HG02678 (cell line): Measurements from ENCODE around the gene GCNT4.
"Not testable (repeated sequence)": the region's sequence is repeated elsewhere in the genome, so short reads cannot be mapped to it uniquely, and the experiment has no call there.

Source experiments
- ATAC-seq: cut with Tn5 transposase; IDR thresholded peaks from one replicate; pipeline ENCODE4 v1.9.1; 2021; ENCODE audit warnings: mild to moderate bottlenecking, moderate library complexity; ENCODE audit not compliant: unreplicated experiment

Gene GCNT4

DNA sequence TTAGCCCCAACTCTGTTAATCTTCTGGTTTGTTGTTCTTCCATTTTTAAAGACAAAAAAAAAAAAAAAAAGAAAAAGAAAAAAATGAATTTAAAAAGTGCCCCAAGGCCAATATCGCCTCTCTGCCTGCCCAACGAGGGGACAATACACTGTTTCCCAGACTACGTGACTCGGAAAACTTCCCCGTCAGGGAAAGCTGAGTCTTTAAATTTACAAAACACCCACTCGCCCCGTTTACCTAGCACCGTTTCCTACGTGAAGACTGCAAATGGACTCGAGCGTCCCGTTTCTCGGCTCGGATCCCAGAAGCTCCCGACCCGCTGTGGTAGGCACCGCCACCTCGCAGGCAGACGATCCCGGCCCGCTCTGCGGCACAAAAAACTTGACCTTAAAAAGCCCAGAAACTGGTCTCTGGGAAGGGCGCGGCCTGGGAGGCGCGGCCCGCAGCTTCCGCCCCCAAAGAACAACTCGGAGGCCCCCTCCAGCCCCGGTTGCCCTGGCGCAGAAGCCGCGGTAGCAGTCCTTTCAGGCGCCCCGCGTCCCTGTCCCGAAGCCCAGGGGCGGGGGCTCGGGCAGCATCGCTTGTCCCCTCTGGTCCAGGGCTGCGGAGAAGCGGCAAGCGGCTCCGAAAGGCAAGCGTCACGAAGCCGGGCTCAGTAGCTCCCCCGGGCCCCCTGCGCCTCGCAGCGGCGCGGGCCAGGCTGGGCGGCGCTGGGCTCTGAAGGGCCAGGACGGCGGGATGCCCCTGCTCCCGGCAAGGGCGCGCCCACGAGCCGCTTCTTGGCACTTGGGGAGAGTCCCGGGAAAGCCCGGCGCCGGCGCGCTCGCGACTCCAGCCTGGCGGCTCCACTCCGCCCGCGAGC, at the start of gene GCNT4:
GCNT4 (minus strand) TSS at position 367 of the 862 bp plus-strand sequence. CDS start 22,521 bp downstream, outside the sequence.
- no peak for ATAC-seq

DNA sequence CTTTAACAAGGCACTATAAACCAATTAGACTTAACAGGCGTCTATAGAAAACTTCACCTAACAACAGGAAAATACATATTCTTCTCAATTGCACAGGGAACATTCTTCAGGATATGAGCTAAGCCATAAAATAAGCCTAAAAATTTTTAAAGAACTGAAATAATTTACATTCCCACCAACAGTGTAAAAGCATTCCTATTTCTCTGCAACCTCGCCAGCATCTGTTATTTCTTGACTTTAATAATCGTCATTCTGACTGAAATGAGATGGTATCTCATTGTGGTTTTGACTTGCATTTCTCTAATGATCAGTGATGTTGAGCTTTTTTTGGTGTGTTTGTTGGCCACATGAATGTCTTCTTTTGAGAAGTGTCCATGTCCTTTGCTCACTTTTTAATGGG, 43.6 kb upstream of the GCNT4 start:
- ATAC-seq = not testable (repeated sequence)

DNA sequence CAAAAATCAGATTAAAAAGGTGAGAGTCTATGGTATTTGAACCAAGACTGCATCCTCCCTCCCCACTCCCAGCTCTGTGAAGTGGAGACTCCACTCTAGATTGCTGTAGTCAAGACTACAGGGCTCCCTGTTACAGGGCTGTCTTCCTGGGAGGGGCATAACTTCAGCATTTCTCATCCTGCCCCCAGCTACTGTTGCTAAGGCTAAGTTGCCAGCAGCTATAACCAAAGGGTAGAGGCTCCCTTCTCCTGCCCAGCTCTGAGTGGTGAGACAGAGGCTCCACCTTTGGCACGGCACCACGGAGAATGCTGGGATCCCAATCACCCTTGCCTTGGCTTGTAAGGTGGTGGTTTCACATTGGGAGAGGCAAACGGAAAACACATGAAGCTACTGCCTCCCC, 39.2 kb upstream of the GCNT4 start:
- ATAC-seq = no peak

DNA sequence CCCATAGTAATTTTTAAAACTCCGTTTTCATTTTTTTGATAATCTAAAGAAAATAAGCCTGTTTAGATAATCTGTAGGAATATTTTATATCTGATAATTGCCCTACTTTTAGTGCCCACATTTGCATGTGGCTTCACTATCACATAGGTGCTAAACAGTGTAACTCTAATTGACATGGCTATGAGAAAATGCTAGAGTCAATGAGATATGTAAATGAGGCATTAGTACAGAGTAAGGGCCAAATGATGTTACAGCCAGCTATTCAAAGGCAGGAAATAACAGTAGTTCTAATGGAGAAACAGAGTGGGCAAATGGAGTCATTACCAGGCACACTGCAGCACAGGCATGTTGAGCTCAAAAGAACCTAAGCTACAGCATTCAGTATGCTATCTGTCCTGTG, 37.3 kb upstream of the GCNT4 start:
- ATAC-seq = no peak

DNA sequence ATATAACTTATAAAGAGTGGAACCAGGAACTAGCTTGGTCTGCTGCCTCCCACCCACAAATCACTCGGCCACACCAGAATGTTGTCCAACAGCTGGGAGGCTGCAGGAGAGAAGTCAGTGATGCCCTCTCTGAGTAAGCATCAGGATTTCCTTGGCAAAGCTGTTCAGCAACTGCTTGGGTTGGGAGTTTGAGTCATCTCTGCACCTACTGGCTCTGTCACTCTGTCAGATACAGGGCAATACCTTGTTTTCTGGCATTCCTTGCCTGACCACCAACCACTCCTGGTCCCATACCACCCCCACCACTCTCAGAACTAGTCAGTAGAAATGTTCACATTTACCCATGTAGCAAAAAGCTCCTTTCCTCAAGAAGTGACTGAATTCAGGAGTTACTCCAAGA, 36.8 kb upstream of the GCNT4 start:
- ATAC-seq = no peak

DNA sequence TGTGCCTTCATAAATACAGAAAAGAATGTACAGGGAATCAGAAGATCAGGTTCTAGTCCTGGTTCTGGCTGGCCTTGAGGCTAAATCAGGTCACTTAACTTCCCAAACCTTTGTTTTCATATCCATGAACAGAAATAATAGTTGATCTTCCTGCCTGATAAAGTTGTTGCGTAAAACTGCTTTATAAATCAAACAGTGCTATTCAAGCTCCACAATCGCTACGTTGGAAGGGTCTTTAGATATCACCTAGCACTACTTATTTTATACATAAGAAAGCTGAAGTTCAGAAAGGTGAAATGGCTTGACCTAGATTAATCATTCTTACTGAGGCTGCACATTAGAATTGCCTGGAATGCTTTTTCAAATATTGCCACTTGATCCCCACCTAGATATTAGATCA, 36.3 kb upstream of the GCNT4 start:
- ATAC-seq = no peak

- ATAC-seq = no peak
Measured at GRCh38 chr5:75081510-75081909, 29.2 kb upstream of the GCNT4 start.

GRCh38 chr5:75079346-75079745, 27.0 kb upstream of the GCNT4 start:
- not testable (repeated sequence) for ATAC-seq

DNA sequence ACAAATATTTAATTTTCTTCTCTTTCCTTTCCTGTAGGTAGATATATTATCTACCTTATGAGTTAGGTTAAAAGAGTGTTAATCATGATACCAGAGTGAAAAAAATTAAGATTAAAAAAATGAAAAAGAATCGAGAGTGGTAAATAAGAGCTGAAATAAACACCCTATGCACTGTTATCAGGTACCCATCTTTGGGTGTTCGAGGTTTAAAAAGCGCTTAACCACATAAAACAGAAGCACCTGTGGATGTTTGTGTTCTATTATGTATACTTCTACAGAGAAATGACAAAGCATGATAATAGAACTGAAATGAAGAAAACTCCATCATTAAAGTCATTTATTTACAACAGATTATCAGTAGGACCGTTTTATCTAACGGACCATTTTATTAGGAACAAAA, 25.7 kb upstream of the GCNT4 start:
- ATAC-seq = no peak

DNA sequence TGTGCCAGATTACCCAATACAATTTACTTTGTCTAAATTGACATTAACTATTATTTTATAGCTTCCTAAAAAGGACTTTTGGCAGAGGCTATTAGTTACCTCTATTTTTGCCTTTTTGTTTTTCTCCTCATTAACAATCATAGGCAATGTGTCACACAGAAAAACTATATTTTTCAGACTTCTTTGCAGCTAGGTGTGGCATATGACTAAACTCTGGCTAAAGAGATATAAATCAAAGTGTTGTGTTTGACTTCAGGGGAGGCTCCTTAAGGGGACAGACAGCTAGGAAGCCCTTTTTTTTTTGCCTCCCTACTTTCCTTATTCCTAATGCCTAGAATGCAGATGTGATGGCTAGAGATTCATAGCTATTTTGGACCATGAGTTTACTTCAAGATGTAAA, 19.7 kb upstream of the GCNT4 start:
- ATAC-seq = no peak

- ATAC-seq = no peak
Measured at GRCh38 chr5:75071100-75071499, 18.7 kb upstream of the GCNT4 start.

DNA sequence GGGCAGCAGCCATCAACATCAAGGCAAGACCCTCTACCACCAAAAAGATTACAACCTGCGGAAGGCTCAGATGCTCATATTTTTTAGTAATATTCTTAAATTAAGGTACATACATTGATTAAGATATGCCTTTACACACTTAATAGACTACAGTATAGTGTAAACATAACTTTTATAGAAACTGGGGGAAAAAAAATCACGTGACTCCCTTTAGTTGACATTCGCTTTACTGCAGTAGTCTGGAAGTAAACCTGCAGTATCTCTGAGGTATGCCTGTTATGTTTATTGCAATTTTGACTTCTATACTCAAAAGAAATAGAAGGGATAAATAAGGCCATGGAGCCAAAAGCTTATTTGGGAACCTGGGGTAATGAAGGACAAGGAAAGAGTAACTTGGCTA, 15.1 kb upstream of the GCNT4 start:
- ATAC-seq = no peak

DNA sequence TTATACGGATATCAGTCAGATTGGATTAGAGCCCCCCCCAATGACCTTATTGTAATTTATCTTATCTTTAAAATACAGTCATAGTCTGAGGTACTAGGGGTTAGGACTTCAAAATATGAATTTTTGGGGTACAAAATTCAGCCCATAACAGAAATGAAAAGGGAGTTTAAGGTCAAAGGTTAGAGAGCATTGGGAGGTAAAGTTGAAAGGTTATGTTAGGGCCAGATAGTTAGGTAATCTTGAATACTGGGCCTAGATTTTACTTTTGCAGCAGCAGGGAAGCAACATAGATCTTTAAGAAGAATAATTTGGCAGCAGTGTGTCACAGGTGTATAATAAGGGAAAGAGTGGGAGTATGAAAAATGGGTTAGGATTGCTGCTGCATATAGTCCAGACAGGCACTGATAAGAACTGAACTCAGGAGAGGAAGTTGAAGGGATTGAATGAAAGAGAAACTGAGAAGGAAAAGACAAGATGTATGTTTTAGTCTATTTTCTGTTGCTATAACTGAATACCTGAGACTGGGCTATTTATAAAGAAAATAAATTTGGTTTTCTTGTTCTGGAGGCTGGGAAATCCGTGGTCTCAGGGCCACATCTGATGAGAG, 10.7 kb upstream of the GCNT4 start:
- no peak for ATAC-seq

GRCh38 chr5:75059912-75060545, 7.7 kb upstream of the GCNT4 start:
- no peak for ATAC-seq

DNA sequence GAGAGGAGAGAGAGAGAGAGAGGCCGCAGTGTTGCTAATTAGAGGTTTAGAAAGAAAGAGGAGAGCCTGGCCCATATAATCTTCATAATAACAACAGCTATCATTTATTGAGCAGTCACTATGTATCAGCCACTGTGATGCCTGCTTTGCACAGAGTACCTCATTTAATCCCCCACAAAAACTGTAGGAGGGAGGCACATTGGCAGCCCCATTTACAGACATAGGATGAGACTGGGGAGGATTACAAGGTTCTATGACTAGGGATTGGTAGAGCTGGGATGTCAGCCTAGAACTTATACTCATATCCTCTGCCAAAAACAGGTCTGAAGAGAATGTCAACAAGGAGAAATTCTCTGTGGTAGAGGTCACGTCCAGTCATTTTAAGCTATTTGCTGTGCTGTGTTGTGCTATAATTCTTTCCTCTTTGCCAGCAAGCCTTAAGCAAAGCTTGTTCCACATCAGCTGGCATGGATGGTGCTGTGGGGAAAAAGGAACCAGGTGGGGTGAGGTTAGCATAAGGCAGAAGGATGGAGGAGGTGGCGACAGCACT, 6.7 kb upstream of the GCNT4 start:
- ATAC-seq = no peak

DNA sequence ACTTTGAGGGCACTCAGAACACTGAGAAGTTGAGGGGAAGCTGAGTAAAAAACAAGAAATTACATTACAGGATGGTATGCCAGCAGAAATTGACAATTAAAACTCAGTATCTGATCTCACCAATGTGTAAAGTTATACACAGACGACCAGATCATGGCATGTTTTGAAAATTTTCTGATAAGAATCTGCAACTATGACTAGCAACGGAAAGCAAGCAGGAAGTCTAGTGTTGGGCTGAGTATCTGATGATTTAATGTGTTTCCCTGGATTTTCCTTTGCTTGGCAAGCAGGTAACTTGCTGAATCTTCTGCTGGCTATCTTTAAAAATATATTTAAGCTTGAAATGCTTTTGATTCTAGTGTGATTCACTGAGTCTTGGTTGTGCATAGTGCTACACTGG, 5.2 kb upstream of the GCNT4 start:
- no peak for ATAC-seq

DNA sequence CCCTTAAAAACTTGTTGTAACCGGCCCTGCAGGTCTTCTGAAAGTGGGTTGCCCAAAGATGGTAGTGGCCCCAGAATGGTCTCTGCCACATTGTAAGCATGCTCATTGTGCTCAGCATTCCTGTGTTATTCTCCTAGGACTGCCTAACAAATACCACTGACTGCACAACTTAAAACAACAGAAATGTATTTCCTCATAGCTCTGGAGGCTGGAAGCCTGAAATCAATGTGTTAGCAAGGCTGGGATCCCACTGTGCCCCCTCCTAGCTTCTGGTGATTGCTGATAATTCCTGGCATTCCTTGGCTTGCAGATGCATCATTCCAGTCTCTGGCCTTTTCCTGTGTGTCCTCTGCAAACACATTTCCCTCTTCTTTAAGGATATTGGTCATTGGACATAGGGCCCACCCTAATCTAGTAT, 3.4 kb upstream of the GCNT4 start:
- no peak for ATAC-seq

- no peak for ATAC-seq
Measured at GRCh38 chr5:75054134-75054930, 2.0 kb upstream of the GCNT4 start.

GRCh38 chr5:75053304-75054133, 1.2 kb upstream of the GCNT4 start:
- ATAC-seq = no peak

GRCh38 chr5:75053054-75053303, 621 bp upstream of the GCNT4 start:
- no peak for ATAC-seq
